HUES64 (cell line): ENCODE results near the gene MAPK11.

Experiments used
- H3K27ac ChIP-seq: 2 replicates; pipeline ENCODE4 v1.7.0; 2013; ENCODE audit warnings: low read depth, low read length, inconsistent platforms
- H3K27me3 ChIP-seq: 2 replicates; pipeline ENCODE4 v1.6.1; 2013; ENCODE audit warnings: mild to moderate bottlenecking, low read length; ENCODE audit not compliant: insufficient read depth
- H3K36me3 ChIP-seq: 2 replicates; pipeline ENCODE4 v1.6.1; 2013; ENCODE audit warnings: mild to moderate bottlenecking, low read length; ENCODE audit not compliant: insufficient read depth
- H3K4me1 ChIP-seq: 2 replicates; pipeline ENCODE4 v1.6.1; 2013; ENCODE audit warnings: mild to moderate bottlenecking, low read length, moderate library complexity; ENCODE audit not compliant: insufficient read depth
- H3K4me3 ChIP-seq: 2 replicates; pipeline ENCODE4 v1.5.1; 2013; ENCODE audit warnings: mild to moderate bottlenecking, low read length, moderate library complexity
- H3K9ac ChIP-seq: 2 replicates; pipeline ENCODE4 v1.6.1; 2013; ENCODE audit warnings: mild to moderate bottlenecking, low read depth, low read length
- H3K9me3 ChIP-seq: 2 replicates; pipeline ENCODE4 v1.6.1; 2013; ENCODE audit warnings: low read depth, low read length; ENCODE audit not compliant: insufficient read depth
- WGBS: fragments of 150-250, 120-280 bp; methylation state at CpG from one replicate; pipeline ENCODE4 v1.1.7; 2013; ENCODE audit warnings: missing lambda C conversion rate; 5-methylcytosine and 5-hydroxymethylcytosine counted together

Gene MAPK11

GRCh38 chr22:50243685-50244419, 26.3 kb downstream of the MAPK11 start:
- Histone ChIP-seq H3K4me1 (no peaks in the 10 kb centered on the region), H3K27me3 (no peaks in the 10 kb centered on the region), H3K4me3 (peak overlapping the region; percentile 91), H3K9ac (peak overlapping the region; percentile 87), H3K36me3 (peaks cover 14% of the 10 kb centered on the region), H3K9me3 (no peaks in the 10 kb centered on the region), H3K27ac (no peak overlapping the region)
- WGBS: 58% methylated on average over 27 of the region's 27 CpGs

GRCh38 chr22:50242406-50242949, 27.7 kb downstream of the MAPK11 start:
- Histone ChIP-seq H3K4me3 (peak overlapping the region; percentile 34), H3K36me3 (peaks cover 14% of the 10 kb centered on the region), H3K27ac (no peak overlapping the region), H3K27me3 (no peaks in the 10 kb centered on the region), H3K4me1 (no peaks in the 10 kb centered on the region), H3K9ac (no peak overlapping the region), H3K9me3 (no peaks in the 10 kb centered on the region)
- 91% methylated on average over 14 of the region's 14 CpGs for WGBS

- Histone ChIP-seq H3K9me3 (no peaks in the 10 kb centered on the region), H3K27me3 (no peaks in the 10 kb centered on the region), H3K4me3 (no peak overlapping the region), H3K36me3 (peaks cover 6% of the 10 kb centered on the region), H3K9ac (no peak overlapping the region), H3K4me1 (no peaks in the 10 kb centered on the region), H3K27ac (no peak overlapping the region)
- WGBS: 87% methylated on average over 9 of the region's 9 CpGs
These were observed 31.4 kb downstream of the MAPK11 start for GRCh38 chr22:50238755-50239154.

GRCh38 chr22:50236731-50237409, 33.3 kb downstream of the MAPK11 start:
- H3K9ac ChIP-seq: no peak overlapping the region
- H3K36me3 ChIP-seq: peaks cover 8% of the 10 kb centered on the region
- H3K9me3 ChIP-seq: no peaks in the 10 kb centered on the region
- H3K4me1 ChIP-seq: no peaks in the 10 kb centered on the region
- no peak overlapping the region for H3K27ac ChIP-seq
- no peaks in the 10 kb centered on the region for H3K27me3 ChIP-seq
- no peak overlapping the region for H3K4me3 ChIP-seq
- 84% methylated on average over 11 of the region's 11 CpGs for WGBS

GRCh38 chr22:50233223-50233622, 37.0 kb downstream of the MAPK11 start:
- Histone ChIP-seq H3K36me3 (peaks cover 5% of the 10 kb centered on the region; the same call in 1 of the 2 replicates), H3K27me3 (no peaks in the 10 kb centered on the region), H3K9ac (no peak overlapping the region), H3K4me1 (no peaks in the 10 kb centered on the region), H3K27ac (no peak overlapping the region), H3K9me3 (no peaks in the 10 kb centered on the region), H3K4me3 (no peak overlapping the region)
- 94% methylated on average over 18 of the region's 18 CpGs for WGBS

- H3K4me3 ChIP-seq: no peak overlapping the region
- H3K27ac ChIP-seq: no peak overlapping the region
- WGBS: 96% methylated on average over 20 of the region's 20 CpGs
- no peaks in the 10 kb centered on the region for H3K27me3 ChIP-seq
- H3K4me1 ChIP-seq: no peaks in the 10 kb centered on the region
- peaks cover 5% of the 10 kb centered on the region; the same call in 1 of the 2 replicates for H3K36me3 ChIP-seq
- H3K9ac ChIP-seq: no peak overlapping the region
- H3K9me3 ChIP-seq: no peaks in the 10 kb centered on the region
These were observed 37.6 kb downstream of the MAPK11 start for GRCh38 chr22:50232481-50233151.

- no peak overlapping the region for H3K4me3 ChIP-seq
- 94% methylated on average over 15 of the region's 16 CpGs for WGBS
- H3K27me3 ChIP-seq: no peaks in the 10 kb centered on the region
- H3K9me3 ChIP-seq: no peaks in the 10 kb centered on the region
- no peak overlapping the region for H3K27ac ChIP-seq
- H3K36me3 ChIP-seq: peaks cover 6% of the 10 kb centered on the region
- no peaks in the 10 kb centered on the region for H3K4me1 ChIP-seq
- H3K9ac ChIP-seq: no peak overlapping the region
These were observed 40.8 kb downstream of the MAPK11 start for GRCh38 chr22:50229370-50229769.

- Histone ChIP-seq H3K4me3 (no peak overlapping the region), H3K4me1 (no peaks in the 10 kb centered on the region), H3K9me3 (no peaks in the 10 kb centered on the region), H3K36me3 (peaks cover 13% of the 10 kb centered on the region), H3K27ac (no peak overlapping the region), H3K27me3 (no peaks in the 10 kb centered on the region), H3K9ac (no peak overlapping the region)
- WGBS: 96% methylated on average over 9 of the region's 9 CpGs
These were observed 41.8 kb downstream of the MAPK11 start for GRCh38 chr22:50228366-50228765.

- Histone ChIP-seq H3K27ac (no peak overlapping the region), H3K4me1 (no peaks in the 10 kb centered on the region), H3K36me3 (peaks cover 16% of the 10 kb centered on the region), H3K4me3 (no peak overlapping the region), H3K27me3 (no peaks in the 10 kb centered on the region), H3K9me3 (no peaks in the 10 kb centered on the region), H3K9ac (no peak overlapping the region)
- 92% methylated on average over 25 of the region's 25 CpGs for WGBS
These were observed 42.5 kb downstream of the MAPK11 start for GRCh38 chr22:50227579-50228215.

- H3K4me1 ChIP-seq: no peaks in the 10 kb centered on the region
- H3K9ac ChIP-seq: no peak overlapping the region
- H3K27me3 ChIP-seq: no peaks in the 10 kb centered on the region
- H3K4me3 ChIP-seq: no peak overlapping the region
- H3K36me3 ChIP-seq: peaks cover 24% of the 10 kb centered on the region
- WGBS: 96% methylated on average over 18 of the region's 18 CpGs
- H3K27ac ChIP-seq: no peak overlapping the region
- no peaks in the 10 kb centered on the region for H3K9me3 ChIP-seq
These were observed 43.4 kb downstream of the MAPK11 start for GRCh38 chr22:50226875-50227165.
